ENCODE data around the gene KSR1.

GRCh38 chr17:27663936-27664605 lies 207.8 kb downstream of the KSR1 start:
- no peak for TF ChIP-seq EZH2 (IDR thresholded peaks at IDR 0.05; ENCODE audit: low read depth, unreplicated experiment)
- TF ChIP-seq POLR2AphosphoS5 (IDR thresholded peaks at IDR 0.05; ENCODE audit: low read depth) = no peak
- TF ChIP-seq, protein P1, sequence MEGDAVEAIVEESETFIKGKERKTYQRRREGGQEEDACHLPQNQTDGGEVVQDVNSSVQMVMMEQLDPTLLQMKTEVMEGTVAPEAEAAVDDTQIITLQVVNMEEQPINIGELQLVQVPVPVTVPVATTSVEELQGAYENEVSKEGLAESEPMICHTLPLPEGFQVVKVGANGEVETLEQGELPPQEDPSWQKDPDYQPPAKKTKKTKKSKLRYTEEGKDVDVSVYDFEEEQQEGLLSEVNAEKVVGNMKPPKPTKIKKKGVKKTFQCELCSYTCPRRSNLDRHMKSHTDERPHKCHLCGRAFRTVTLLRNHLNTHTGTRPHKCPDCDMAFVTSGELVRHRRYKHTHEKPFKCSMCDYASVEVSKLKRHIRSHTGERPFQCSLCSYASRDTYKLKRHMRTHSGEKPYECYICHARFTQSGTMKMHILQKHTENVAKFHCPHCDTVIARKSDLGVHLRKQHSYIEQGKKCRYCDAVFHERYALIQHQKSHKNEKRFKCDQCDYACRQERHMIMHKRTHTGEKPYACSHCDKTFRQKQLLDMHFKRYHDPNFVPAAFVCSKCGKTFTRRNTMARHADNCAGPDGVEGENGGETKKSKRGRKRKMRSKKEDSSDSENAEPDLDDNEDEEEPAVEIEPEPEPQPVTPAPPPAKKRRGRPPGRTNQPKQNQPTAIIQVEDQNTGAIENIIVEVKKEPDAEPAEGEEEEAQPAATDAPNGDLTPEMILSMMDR (conservative IDR thresholded peaks at IDR 0.05; ENCODE audit: low read depth in 2 of 2) = no peak
- TF ChIP-seq, protein P2, sequence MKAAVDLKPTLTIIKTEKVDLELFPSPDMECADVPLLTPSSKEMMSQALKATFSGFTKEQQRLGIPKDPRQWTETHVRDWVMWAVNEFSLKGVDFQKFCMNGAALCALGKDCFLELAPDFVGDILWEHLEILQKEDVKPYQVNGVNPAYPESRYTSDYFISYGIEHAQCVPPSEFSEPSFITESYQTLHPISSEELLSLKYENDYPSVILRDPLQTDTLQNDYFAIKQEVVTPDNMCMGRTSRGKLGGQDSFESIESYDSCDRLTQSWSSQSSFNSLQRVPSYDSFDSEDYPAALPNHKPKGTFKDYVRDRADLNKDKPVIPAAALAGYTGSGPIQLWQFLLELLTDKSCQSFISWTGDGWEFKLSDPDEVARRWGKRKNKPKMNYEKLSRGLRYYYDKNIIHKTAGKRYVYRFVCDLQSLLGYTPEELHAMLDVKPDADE (IDR thresholded peaks at IDR 0.05) = no peak
- TF ChIP-seq EZH2phosphoT487 (IDR thresholded peaks at IDR 0.05; ENCODE audit: unreplicated experiment) = no peak
- TF ChIP-seq, protein P3, sequence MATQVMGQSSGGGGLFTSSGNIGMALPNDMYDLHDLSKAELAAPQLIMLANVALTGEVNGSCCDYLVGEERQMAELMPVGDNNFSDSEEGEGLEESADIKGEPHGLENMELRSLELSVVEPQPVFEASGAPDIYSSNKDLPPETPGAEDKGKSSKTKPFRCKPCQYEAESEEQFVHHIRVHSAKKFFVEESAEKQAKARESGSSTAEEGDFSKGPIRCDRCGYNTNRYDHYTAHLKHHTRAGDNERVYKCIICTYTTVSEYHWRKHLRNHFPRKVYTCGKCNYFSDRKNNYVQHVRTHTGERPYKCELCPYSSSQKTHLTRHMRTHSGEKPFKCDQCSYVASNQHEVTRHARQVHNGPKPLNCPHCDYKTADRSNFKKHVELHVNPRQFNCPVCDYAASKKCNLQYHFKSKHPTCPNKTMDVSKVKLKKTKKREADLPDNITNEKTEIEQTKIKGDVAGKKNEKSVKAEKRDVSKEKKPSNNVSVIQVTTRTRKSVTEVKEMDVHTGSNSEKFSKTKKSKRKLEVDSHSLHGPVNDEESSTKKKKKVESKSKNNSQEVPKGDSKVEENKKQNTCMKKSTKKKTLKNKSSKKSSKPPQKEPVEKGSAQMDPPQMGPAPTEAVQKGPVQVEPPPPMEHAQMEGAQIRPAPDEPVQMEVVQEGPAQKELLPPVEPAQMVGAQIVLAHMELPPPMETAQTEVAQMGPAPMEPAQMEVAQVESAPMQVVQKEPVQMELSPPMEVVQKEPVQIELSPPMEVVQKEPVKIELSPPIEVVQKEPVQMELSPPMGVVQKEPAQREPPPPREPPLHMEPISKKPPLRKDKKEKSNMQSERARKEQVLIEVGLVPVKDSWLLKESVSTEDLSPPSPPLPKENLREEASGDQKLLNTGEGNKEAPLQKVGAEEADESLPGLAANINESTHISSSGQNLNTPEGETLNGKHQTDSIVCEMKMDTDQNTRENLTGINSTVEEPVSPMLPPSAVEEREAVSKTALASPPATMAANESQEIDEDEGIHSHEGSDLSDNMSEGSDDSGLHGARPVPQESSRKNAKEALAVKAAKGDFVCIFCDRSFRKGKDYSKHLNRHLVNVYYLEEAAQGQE (IDR thresholded peaks at IDR 0.05; ENCODE audit: unreplicated experiment) = no peak
- TF ChIP-seq CREB1 (CRISPR knock-in tag; IDR thresholded peaks at IDR 0.05; ENCODE audit: low read depth) = no peak
- TF ChIP-seq JUNB (IDR thresholded peaks at IDR 0.05; ENCODE audit: unreplicated experiment) = no peak
- TF ChIP-seq ZNF331 (CRISPR knock-in tag; IDR thresholded peaks at IDR 0.05; ENCODE audit: low read depth) = no peak
- TF ChIP-seq STAT1 (IDR thresholded peaks at IDR 0.05; ENCODE audit: unreplicated experiment) = no peak
- TF ChIP-seq, protein P4, sequence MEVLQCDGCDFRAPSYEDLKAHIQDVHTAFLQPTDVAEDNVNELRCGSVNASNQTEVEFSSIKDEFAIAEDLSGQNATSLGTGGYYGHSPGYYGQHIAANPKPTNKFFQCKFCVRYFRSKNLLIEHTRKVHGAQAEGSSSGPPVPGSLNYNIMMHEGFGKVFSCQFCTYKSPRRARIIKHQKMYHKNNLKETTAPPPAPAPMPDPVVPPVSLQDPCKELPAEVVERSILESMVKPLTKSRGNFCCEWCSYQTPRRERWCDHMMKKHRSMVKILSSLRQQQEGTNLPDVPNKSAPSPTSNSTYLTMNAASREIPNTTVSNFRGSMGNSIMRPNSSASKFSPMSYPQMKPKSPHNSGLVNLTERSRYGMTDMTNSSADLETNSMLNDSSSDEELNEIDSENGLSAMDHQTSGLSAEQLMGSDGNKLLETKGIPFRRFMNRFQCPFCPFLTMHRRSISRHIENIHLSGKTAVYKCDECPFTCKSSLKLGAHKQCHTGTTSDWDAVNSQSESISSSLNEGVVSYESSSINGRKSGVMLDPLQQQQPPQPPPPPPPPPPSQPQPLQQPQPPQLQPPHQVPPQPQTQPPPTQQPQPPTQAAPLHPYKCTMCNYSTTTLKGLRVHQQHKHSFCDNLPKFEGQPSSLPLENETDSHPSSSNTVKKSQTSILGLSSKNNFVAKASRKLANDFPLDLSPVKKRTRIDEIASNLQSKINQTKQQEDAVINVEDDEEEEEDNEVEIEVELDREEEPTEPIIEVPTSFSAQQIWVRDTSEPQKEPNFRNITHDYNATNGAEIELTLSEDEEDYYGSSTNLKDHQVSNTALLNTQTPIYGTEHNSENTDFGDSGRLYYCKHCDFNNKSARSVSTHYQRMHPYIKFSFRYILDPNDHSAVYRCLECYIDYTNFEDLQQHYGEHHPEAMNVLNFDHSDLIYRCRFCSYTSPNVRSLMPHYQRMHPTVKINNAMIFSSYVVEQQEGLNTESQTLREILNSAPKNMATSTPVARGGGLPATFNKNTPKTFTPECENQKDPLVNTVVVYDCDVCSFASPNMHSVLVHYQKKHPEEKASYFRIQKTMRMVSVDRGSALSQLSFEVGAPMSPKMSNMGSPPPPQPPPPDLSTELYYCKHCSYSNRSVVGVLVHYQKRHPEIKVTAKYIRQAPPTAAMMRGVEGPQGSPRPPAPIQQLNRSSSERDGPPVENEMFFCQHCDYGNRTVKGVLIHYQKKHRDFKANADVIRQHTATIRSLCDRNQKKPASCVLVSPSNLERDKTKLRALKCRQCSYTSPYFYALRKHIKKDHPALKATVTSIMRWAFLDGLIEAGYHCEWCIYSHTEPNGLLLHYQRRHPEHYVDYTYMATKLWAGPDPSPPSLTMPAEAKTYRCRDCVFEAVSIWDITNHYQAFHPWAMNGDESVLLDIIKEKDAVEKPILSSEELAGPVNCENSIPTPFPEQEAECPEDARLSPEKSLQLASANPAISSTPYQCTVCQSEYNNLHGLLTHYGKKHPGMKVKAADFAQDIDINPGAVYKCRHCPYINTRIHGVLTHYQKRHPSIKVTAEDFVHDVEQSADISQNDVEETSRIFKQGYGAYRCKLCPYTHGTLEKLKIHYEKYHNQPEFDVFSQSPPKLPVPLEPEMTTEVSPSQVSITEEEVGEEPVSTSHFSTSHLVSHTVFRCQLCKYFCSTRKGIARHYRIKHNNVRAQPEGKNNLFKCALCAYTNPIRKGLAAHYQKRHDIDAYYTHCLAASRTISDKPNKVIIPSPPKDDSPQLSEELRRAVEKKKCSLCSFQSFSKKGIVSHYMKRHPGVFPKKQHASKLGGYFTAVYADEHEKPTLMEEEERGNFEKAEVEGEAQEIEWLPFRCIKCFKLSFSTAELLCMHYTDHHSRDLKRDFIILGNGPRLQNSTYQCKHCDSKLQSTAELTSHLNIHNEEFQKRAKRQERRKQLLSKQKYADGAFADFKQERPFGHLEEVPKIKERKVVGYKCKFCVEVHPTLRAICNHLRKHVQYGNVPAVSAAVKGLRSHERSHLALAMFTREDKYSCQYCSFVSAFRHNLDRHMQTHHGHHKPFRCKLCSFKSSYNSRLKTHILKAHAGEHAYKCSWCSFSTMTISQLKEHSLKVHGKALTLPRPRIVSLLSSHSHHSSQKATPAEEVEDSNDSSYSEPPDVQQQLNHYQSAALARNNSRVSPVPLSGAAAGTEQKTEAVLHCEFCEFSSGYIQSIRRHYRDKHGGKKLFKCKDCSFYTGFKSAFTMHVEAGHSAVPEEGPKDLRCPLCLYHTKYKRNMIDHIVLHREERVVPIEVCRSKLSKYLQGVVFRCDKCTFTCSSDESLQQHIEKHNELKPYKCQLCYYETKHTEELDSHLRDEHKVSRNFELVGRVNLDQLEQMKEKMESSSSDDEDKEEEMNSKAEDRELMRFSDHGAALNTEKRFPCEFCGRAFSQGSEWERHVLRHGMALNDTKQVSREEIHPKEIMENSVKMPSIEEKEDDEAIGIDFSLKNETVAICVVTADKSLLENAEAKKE (CRISPR knock-in tag; IDR thresholded peaks at IDR 0.05) = no peak
- no peak for TF ChIP-seq NANOG (IDR thresholded peaks at IDR 0.05; ENCODE audit: borderline replicate concordance)
